ENCODE results near the gene EXOC4.

EXOC4 gene

DNA sequence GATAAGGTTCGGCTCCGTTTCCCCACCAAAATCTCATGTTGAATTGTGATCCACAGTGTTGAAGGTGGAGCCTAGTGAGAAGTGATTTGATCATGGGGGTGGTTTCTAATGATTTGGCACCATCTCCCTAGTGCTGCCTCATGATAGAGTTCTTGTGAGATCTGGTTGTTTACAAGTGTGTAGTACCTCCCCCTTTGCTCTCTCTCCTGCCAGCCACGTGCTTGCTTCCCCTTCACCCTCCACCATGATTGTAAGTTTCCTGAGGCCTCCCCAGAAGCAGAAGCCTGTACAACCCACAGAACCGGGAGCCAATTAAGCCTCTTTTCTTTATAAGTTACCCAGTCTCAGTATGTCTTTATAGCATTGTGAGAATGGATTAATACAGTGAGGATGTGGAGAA is 862.1 kb downstream of the EXOC4 start:
- H3K36me3 ChIP-seq (ENCODE audit: insufficient read depth, low read length) = no peaks in the 10 kb centered on the region
- H3K27me3 ChIP-seq (ENCODE audit: insufficient read depth, low read length) = no peaks in the 10 kb centered on the region
- H3K79me2 ChIP-seq (ENCODE audit: control insufficient read depth, insufficient read depth, low read length, unreplicated experiment) = no peaks in the 10 kb centered on the region
- H2AFZ ChIP-seq (ENCODE audit: low read length, unreplicated experiment) = no peak overlapping the region
- H3K4me3 ChIP-seq (ENCODE audit: low read depth, low read length) = no peak overlapping the region
- no peaks in the 10 kb centered on the region for H3K4me1 ChIP-seq (ENCODE audit: control insufficient read depth, insufficient read depth, low read length, unreplicated experiment)
- no peak overlapping the region for H3K27ac ChIP-seq (ENCODE audit: low read depth, low read length)

All from ACC112 (cell line).